ENCODE measurements around the gene LRRC49.

The LRRC49 gene

GRCh38 chr15:71088683-71089082, 196.1 kb downstream of the LRRC49 start:
- TF ChIP-seq, protein P1, sequence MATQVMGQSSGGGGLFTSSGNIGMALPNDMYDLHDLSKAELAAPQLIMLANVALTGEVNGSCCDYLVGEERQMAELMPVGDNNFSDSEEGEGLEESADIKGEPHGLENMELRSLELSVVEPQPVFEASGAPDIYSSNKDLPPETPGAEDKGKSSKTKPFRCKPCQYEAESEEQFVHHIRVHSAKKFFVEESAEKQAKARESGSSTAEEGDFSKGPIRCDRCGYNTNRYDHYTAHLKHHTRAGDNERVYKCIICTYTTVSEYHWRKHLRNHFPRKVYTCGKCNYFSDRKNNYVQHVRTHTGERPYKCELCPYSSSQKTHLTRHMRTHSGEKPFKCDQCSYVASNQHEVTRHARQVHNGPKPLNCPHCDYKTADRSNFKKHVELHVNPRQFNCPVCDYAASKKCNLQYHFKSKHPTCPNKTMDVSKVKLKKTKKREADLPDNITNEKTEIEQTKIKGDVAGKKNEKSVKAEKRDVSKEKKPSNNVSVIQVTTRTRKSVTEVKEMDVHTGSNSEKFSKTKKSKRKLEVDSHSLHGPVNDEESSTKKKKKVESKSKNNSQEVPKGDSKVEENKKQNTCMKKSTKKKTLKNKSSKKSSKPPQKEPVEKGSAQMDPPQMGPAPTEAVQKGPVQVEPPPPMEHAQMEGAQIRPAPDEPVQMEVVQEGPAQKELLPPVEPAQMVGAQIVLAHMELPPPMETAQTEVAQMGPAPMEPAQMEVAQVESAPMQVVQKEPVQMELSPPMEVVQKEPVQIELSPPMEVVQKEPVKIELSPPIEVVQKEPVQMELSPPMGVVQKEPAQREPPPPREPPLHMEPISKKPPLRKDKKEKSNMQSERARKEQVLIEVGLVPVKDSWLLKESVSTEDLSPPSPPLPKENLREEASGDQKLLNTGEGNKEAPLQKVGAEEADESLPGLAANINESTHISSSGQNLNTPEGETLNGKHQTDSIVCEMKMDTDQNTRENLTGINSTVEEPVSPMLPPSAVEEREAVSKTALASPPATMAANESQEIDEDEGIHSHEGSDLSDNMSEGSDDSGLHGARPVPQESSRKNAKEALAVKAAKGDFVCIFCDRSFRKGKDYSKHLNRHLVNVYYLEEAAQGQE (IDR thresholded peaks at IDR 0.05; ENCODE audit: insufficient read depth in 1 of 2, low read depth in 2 of 2, low read length in 2 of 2): no peak

GRCh38 chr15:71089801-71090200, 197.2 kb downstream of the LRRC49 start:
- TF ChIP-seq FOXP2 (optimal IDR thresholded peaks at IDR 0.05; ENCODE audit: borderline replicate concordance, extremely low read depth, extremely low read length, insufficient read depth): no peak
- no peak for TF ChIP-seq POLR2AphosphoS5 (IDR thresholded peaks at IDR 0.05; ENCODE audit: low read depth, low read length)
- TF ChIP-seq, protein P1 (IDR thresholded peaks at IDR 0.05; ENCODE audit: insufficient read depth in 1 of 2, low read depth in 2 of 2, low read length in 2 of 2): no peak
- no peak for TF ChIP-seq SIN3A (IDR thresholded peaks at IDR 0.05; ENCODE audit: borderline replicate concordance, insufficient read depth, low read length)
- no peak for TF ChIP-seq TAF1 (IDR thresholded peaks at IDR 0.05; ENCODE audit: borderline replicate concordance, insufficient read depth, low read length)

DNA sequence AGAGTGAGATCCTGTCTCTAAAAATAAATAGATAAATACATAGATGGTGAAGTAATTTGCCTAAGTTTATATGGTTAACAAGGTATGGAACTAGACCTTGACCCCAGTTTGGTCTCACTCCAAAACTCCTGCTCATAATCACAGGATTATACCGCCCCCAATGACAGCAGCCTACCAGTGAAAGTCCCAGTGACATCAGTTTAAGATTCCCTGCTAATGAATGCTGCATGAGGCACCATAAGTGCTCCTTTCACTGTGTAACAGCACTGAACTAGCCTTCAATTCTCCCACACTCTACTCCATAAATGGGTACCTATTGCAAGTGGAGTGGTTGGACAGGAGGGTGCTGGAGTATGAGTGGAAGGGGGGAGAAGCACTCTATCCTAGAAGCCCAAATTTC, 199.0 kb downstream of the LRRC49 start:
- TF ChIP-seq TAF1 (IDR thresholded peaks at IDR 0.05; ENCODE audit: borderline replicate concordance, insufficient read depth, low read length) (no peak), SIN3A (IDR thresholded peaks at IDR 0.05; ENCODE audit: borderline replicate concordance, insufficient read depth, low read length) (no peak), FOXP2 (optimal IDR thresholded peaks at IDR 0.05; ENCODE audit: borderline replicate concordance, extremely low read depth, extremely low read length, insufficient read depth) (no peak), POLR2AphosphoS5 (IDR thresholded peaks at IDR 0.05; ENCODE audit: low read depth, low read length) (no peak)
- TF ChIP-seq, protein P1 (IDR thresholded peaks at IDR 0.05; ENCODE audit: insufficient read depth in 1 of 2, low read depth in 2 of 2, low read length in 2 of 2): no peak

DNA sequence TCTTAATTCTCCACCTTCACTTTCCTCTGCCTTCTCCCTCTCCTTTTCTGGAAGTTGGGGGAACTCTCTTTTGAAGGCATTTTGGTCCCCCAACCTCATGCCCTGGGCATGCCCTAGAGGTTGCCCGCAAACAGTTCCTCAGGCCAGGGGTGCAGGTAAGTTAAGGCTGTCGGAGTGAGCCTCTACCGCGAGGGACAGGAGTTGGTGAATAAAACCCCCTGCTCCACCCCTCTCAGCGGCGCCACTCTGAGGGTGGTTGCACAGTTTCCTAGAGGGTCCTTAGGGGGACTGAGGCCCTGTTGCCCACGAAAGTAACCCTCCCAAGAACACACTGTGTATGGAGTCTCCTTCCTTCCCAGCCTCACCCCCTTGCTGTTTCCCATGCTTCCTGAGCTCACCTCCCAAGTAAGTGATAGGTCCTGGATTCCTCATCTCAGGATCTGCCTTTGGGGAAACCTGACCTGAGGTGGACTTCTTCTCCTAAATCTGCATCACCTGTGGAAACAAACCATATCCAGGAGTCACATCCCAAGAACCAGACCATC, 199.5 kb downstream of the LRRC49 start:
- TF ChIP-seq TAF1 (IDR thresholded peaks at IDR 0.05; ENCODE audit: borderline replicate concordance, insufficient read depth, low read length) (no peak), POLR2AphosphoS5 (IDR thresholded peaks at IDR 0.05; ENCODE audit: low read depth, low read length) (no peak), SIN3A (IDR thresholded peaks at IDR 0.05; ENCODE audit: borderline replicate concordance, insufficient read depth, low read length) (no peak), FOXP2 (optimal IDR thresholded peaks at IDR 0.05; ENCODE audit: borderline replicate concordance, extremely low read depth, extremely low read length, insufficient read depth) (no peak)
- TF ChIP-seq, protein P1 (IDR thresholded peaks at IDR 0.05; ENCODE audit: insufficient read depth in 1 of 2, low read depth in 2 of 2, low read length in 2 of 2): no peak
